Transverse colon (tissue), 4 donors: ENCODE results near the gene HDGF. TPM values are rescaled to one million over a fixed set of nuclear protein-coding genes. Genes with fewer than 3 reads are reported as not detected.

Experiments used
- DNase-seq: peaks from one replicate; pipeline ENCODE4 v3.0.0-alpha.2; 2019
- H3K27ac ChIP-seq, 4 donors: fragments of 200-600 bp; sonication (generic); 2 replicates each; pipeline ENCODE4 v1.5.1; 2016 to 2018; ENCODE audit warnings: inconsistent platforms in 4 of 4
- H3K27me3 ChIP-seq: fragments of 200-600 bp; sonication (generic); 2 replicates; pipeline ENCODE4 v1.5.1; 2017; ENCODE audit warnings: inconsistent platforms
- H3K36me3 ChIP-seq, 4 donors: fragments of 200-600 bp; sonication (generic); 2 replicates each; pipeline ENCODE4 v1.5.1; 2017 to 2019; ENCODE audit warnings: inconsistent platforms in 4 of 4
- H3K4me1 ChIP-seq, 4 donors: fragments of 200-600 bp; sonication (generic); 2 replicates each; pipeline ENCODE4 v1.5.1; 2017 to 2020; ENCODE audit warnings: inconsistent platforms in 4 of 4
- H3K4me3 ChIP-seq, 4 donors: fragments of 200-600 bp; sonication (generic); 1 replicate in 1 of 4; 2 replicates in 3 of 4; pipeline versions ENCODE4 v1.5.1 to v1.6.1; 2017 to 2019; ENCODE audit warnings: inconsistent platforms in 4 of 4
- H3K9me3 ChIP-seq, 2 donors: fragments of 200-600 bp; sonication (generic); 2 replicates each; pipeline ENCODE4 v1.5.1; 2017 to 2019; ENCODE audit warnings: inconsistent platforms in 2 of 2
- CTCF ChIP-seq, 5 experiments: fragments of 200-600 bp in 3 of 5; fragments of 450-650 bp in 2 of 5; sonication (generic) in 3 of 5; IDR thresholded peaks; 1 replicate in 2 of 5; 2 replicates in 3 of 5; pipeline ENCODE4 v1.5.1; 2016 to 2017; ENCODE audit warnings: antibody characterized with exemption in 5 of 5, inconsistent platforms in 3 of 5, mild to moderate bottlenecking in 2 of 5, moderate library complexity in 1 of 5
- EP300 ChIP-seq: sonication (generic); formaldehyde crosslinking; IDR thresholded peaks from one replicate; pipeline ENCODE4 v1.6.1; 2017; ENCODE audit warnings: antibody characterized with exemption, low read depth
- POLR2A ChIP-seq: fragments of 450-650 bp; IDR thresholded peaks from one replicate; pipeline ENCODE4 v1.6.1; 2016; ENCODE audit warnings: antibody characterized with exemption, mild to moderate bottlenecking, moderate library complexity
- POLR2AphosphoS5 ChIP-seq, 3 donors: sonication (generic); formaldehyde crosslinking; IDR thresholded peaks; one replicate each; pipeline ENCODE4 v1.6.1; 2016; ENCODE audit warnings: antibody characterized with exemption in 3 of 3
- WGBS, 2 donors: methylation state at CpG; one replicate each; pipeline ENCODE4 v1.1.5; 2018; ENCODE audit warnings: low coverage in 1 of 2; 5-methylcytosine and 5-hydroxymethylcytosine counted together
- in situ Hi-C, 4 donors: fragments of 200-750 bp; cut with MboI; loops; one replicate each; pipeline versions ENCODE4 v1.15.0 to v1.15.1; 2017; ENCODE audit warnings: low sequenced_read_pairs in 3 of 4, low pct_ligation_motif_present in 1 of 4, low pct_unique_long_range_greater_than_20kb in 1 of 4
- intact Hi-C: fragments of 100-400 bp; cut with DNase I; formaldehyde crosslinking; loops from one replicate; pipeline ENCODE4 v1.15.1; 2023; ENCODE audit warnings: low total_unique reads
- total RNA-seq, 4 donors: library from RNA; depleted of rRNA; stranded (reverse); fragments of >200 nt; gene quantifications; one replicate each; pipeline ENCODE4 v1.1.0, GENCODE V29; 2016

Gene HDGF
- total RNA-seq, 4 donors from 2014 or later, result 150 to 204 (median 179) TPM

- no peak for TF ChIP-seq CTCF (IDR thresholded peaks at IDR 0.05)
- no peak for TF ChIP-seq EP300
- no peak for TF ChIP-seq POLR2A
- TF ChIP-seq POLR2AphosphoS5 (IDR thresholded peaks at IDR 0.05), result no peak
- H3K27me3 ChIP-seq, result no peaks in the 10 kb centered on the region
- H3K36me3 ChIP-seq, result peaks cover 0 to 39% (median 17%) of the 10 kb centered on the region in 4 donors
- no peak for DNase-seq
- no peaks in the 10 kb centered on the region for H3K4me1 ChIP-seq
- intact Hi-C loops (no loop called here), in situ Hi-C loops (no loop called here)
- no peaks in the 10 kb centered on the region for H3K9me3 ChIP-seq
- 88% methylated on average over 10 of the region's 10 CpGs; no CpG with 5 or more reads in 1 of the 2 donors for WGBS, 2 donors
- no peak overlapping the region for H3K27ac ChIP-seq
- no peak overlapping the region for H3K4me3 ChIP-seq
Measured at GRCh38 chr1:156786640-156787039, 35.2 kb upstream of the HDGF start.

- H3K9me3 ChIP-seq, result no peaks in the 10 kb centered on the region
- 89 to 90% methylated on average over 5 to 6 of the region's 6 CpGs for WGBS, 2 donors
- peaks cover 0 to 31% (median 17%) of the 10 kb centered on the region in 4 donors for H3K36me3 ChIP-seq
- no peaks in the 10 kb centered on the region for H3K4me1 ChIP-seq
- H3K27me3 ChIP-seq, result no peaks in the 10 kb centered on the region
- no peak overlapping the region for H3K4me3 ChIP-seq
- intact Hi-C loops, result no loop called here
- in situ Hi-C loops, result no loop called here
- DNase-seq, result no peak
- TF ChIP-seq POLR2AphosphoS5 (IDR thresholded peaks at IDR 0.05) (no peak), POLR2A (no peak), EP300 (no peak), CTCF (IDR thresholded peaks at IDR 0.05) (no peak)
- H3K27ac ChIP-seq, result no peak overlapping the region
Measured at GRCh38 chr1:156785458-156785857, 34.0 kb upstream of the HDGF start.

GRCh38 chr1:156781585-156782186 is 30.2 kb upstream of the HDGF start:
- Histone ChIP-seq H3K9me3 (no peaks in the 10 kb centered on the region), H3K27ac (no peak overlapping the region), H3K36me3 (peaks cover 0 to 26% (median 7%) of the 10 kb centered on the region in 4 donors), H3K4me1 (peaks cover 0 to 11% (median 4%) of the 10 kb centered on the region in 4 donors), H3K27me3 (no peaks in the 10 kb centered on the region), H3K4me3 (no peak overlapping the region)
- TF ChIP-seq EP300, result no peak
- intact Hi-C loops (no loop called here), in situ Hi-C loops (no loop called here)
- DNase-seq, result no peak

- in situ Hi-C loops, result no loop called here
- intact Hi-C loops, result no loop called here
- Histone ChIP-seq H3K4me3 (no peak overlapping the region), H3K27me3 (no peaks in the 10 kb centered on the region), H3K9me3 (no peaks in the 10 kb centered on the region), H3K36me3 (peaks cover 0 to 6% (median 0%) of the 10 kb centered on the region in 4 donors), H3K27ac (no peak overlapping the region), H3K4me1 (peaks cover 3 to 18% (median 10%) of the 10 kb centered on the region in 4 donors)
- no peak for DNase-seq
- 52 to 100% methylated on average over 1 of the region's 1 CpG for whole genome bisulfite sequencing, 2 donors
- TF ChIP-seq EP300 (no peak), CTCF (IDR thresholded peaks at IDR 0.05) (no peak), POLR2A (no peak), POLR2AphosphoS5 (IDR thresholded peaks at IDR 0.05) (no peak)
Measured at GRCh38 chr1:156777573-156777972, 26.1 kb upstream of the HDGF start.

GRCh38 chr1:156776942-156777341 is 25.5 kb upstream of the HDGF start:
- Histone ChIP-seq H3K27me3 (no peaks in the 10 kb centered on the region), H3K27ac (no peak overlapping the region), H3K36me3 (peaks cover 0 to 10% (median 0%) of the 10 kb centered on the region in 4 donors), H3K9me3 (no peaks in the 10 kb centered on the region), H3K4me1 (peaks cover 3 to 25% (median 11%) of the 10 kb centered on the region in 4 donors), H3K4me3 (no peak overlapping the region)
- DNase-seq, result no peak
- intact Hi-C loops, result no loop called here
- TF ChIP-seq CTCF (IDR thresholded peaks at IDR 0.05) (no peak), POLR2AphosphoS5 (IDR thresholded peaks at IDR 0.05) (no peak), EP300 (no peak), POLR2A (no peak)
- in situ Hi-C loops, result no loop called here
- 74 to 82% methylated on average over 3 to 4 of the region's 4 CpGs for WGBS, 2 donors
